Vagina (tissue), 2 donors: ENCODE results near the gene STXBP5. TPM values are rescaled to one million over a fixed set of nuclear protein-coding genes. Genes with fewer than 3 reads are reported as not detected.

ENCODE experiments used
- DNase-seq, 2 donors: peaks; one replicate each; pipeline ENCODE4 v3.0.0-alpha.2; 2017; ENCODE audit errors: extremely low spot score in 2 of 2
- H3K27ac ChIP-seq: fragments of 200-600 bp; sonication (generic); one replicate; pipeline ENCODE4 v1.5.1; 2019
- H3K27me3 ChIP-seq: fragments of 200-600 bp; sonication (generic); one replicate; pipeline ENCODE4 v1.5.1; 2019
- H3K36me3 ChIP-seq, 2 donors: fragments of 200-600 bp; sonication (generic); one replicate each; pipeline ENCODE4 v1.5.1; 2017 to 2019
- H3K4me1 ChIP-seq: fragments of 200-600 bp; sonication (generic); one replicate; pipeline ENCODE4 v1.5.1; 2019
- H3K4me3 ChIP-seq, 2 donors: fragments of 200-600 bp; sonication (generic); 1 replicate in 1 of 2; 2 replicates in 1 of 2; pipeline ENCODE4 v1.5.1; 2016 to 2019
- H3K9me3 ChIP-seq: fragments of 200-600 bp; sonication (generic); one replicate; pipeline ENCODE4 v1.5.1; 2019
- CTCF ChIP-seq, 3 experiments: fragments of 450-650 bp in 2 of 3; fragments of 200-600 bp in 1 of 3; sonication (generic) in 1 of 3; IDR thresholded peaks; one replicate each; pipeline ENCODE4 v1.5.1; 2017 to 2019; ENCODE audit warnings: antibody characterized with exemption in 3 of 3, mild to moderate bottlenecking in 2 of 3, moderate library complexity in 2 of 3
- POLR2A ChIP-seq, 2 donors: fragments of 450-650 bp; IDR thresholded peaks; one replicate each; pipeline ENCODE4 v1.6.1; 2017; ENCODE audit warnings: antibody characterized with exemption in 2 of 2, mild to moderate bottlenecking in 2 of 2, moderate library complexity in 2 of 2
- POLR2AphosphoS5 ChIP-seq, 2 donors: sonication (generic); formaldehyde crosslinking; IDR thresholded peaks; one replicate each; pipeline ENCODE4 v1.9.0; 2017; ENCODE audit warnings: antibody characterized with exemption in 2 of 2, mild to moderate bottlenecking in 2 of 2, low read depth in 1 of 2; ENCODE audit not compliant: insufficient read depth in 1 of 2
- intact Hi-C: fragments of 100-400 bp; cut with DNase I; formaldehyde crosslinking; loops from one replicate; pipeline ENCODE4 v1.15.1; 2023
- total RNA-seq: library from RNA; depleted of rRNA; stranded (reverse); fragments of >200 nt; gene quantifications from one replicate; pipeline ENCODE4 v1.2.3, GENCODE V29; 2016

Gene STXBP5
- total RNA-seq, 1 donor from 2014 or later, result 33.9 TPM

GRCh38 chr6:147238164-147238563 is 33.9 kb downstream of the STXBP5 start:
- Histone ChIP-seq H3K27ac (no peak overlapping the region), H3K4me1 (no peaks in the 10 kb centered on the region), H3K36me3 (peaks cover 0 to 29% of the 10 kb centered on the region in 2 donors), H3K9me3 (no peaks in the 10 kb centered on the region), H3K27me3 (no peaks in the 10 kb centered on the region), H3K4me3 (no peak overlapping the region)
- DNase-seq, result no peak
- intact Hi-C loops, result loop anchor here (10.0 kb wide), 1 partner anchor 153 kb away; no protein-coding TSS in a partner anchor
- TF ChIP-seq POLR2AphosphoS5 (IDR thresholded peaks at IDR 0.05; ENCODE audit: insufficient read depth in 1 of 2, low read depth in 1 of 2), result no peak

GRCh38 chr6:147238906-147239305 is 34.7 kb downstream of the STXBP5 start:
- Histone ChIP-seq H3K4me1 (no peaks in the 10 kb centered on the region), H3K4me3 (no peak overlapping the region), H3K27ac (no peak overlapping the region), H3K27me3 (no peaks in the 10 kb centered on the region), H3K36me3 (peaks cover 0 to 29% of the 10 kb centered on the region in 2 donors), H3K9me3 (no peaks in the 10 kb centered on the region)
- intact Hi-C loops, result loop anchor here (10.0 kb wide), 1 partner anchor 154 kb away; no protein-coding TSS in a partner anchor
- TF ChIP-seq POLR2A (IDR thresholded peaks at IDR 0.05) (no peak), POLR2AphosphoS5 (IDR thresholded peaks at IDR 0.05; ENCODE audit: insufficient read depth in 1 of 2, low read depth in 1 of 2) (no peak), CTCF (IDR thresholded peaks at IDR 0.05) (no peak)
- no peak for DNase-seq

GRCh38 chr6:147244832-147245231 is 40.6 kb downstream of the STXBP5 start:
- Histone ChIP-seq H3K27me3 (no peaks in the 10 kb centered on the region), H3K27ac (no peak overlapping the region), H3K4me3 (no peak overlapping the region), H3K36me3 (peaks cover 0 to 13% of the 10 kb centered on the region in 2 donors), H3K9me3 (no peaks in the 10 kb centered on the region), H3K4me1 (no peaks in the 10 kb centered on the region)
- TF ChIP-seq POLR2AphosphoS5 (IDR thresholded peaks at IDR 0.05; ENCODE audit: insufficient read depth in 1 of 2, low read depth in 1 of 2) (no peak), POLR2A (IDR thresholded peaks at IDR 0.05) (no peak), CTCF (IDR thresholded peaks at IDR 0.05) (no peak)
- intact Hi-C loops, result no loop called here
- no peak for DNase-seq

- TF ChIP-seq CTCF (IDR thresholded peaks at IDR 0.05) (no peak), POLR2A (IDR thresholded peaks at IDR 0.05) (no peak), POLR2AphosphoS5 (IDR thresholded peaks at IDR 0.05; ENCODE audit: insufficient read depth in 1 of 2, low read depth in 1 of 2) (no peak)
Observed at GRCh38 chr6:147245693-147246092, 41.5 kb downstream of the STXBP5 start.

GRCh38 chr6:147246853-147247635 is 42.8 kb downstream of the STXBP5 start:
- H3K4me1 ChIP-seq, result no peaks in the 10 kb centered on the region
- peaks cover 0 to 25% of the 10 kb centered on the region in 2 donors for H3K36me3 ChIP-seq
- H3K9me3 ChIP-seq, result no peaks in the 10 kb centered on the region
- H3K27me3 ChIP-seq, result no peaks in the 10 kb centered on the region
- intact Hi-C loops, result no loop called here
- no peak overlapping the region for H3K4me3 ChIP-seq
- no peak overlapping the region for H3K27ac ChIP-seq
- no peak for DNase-seq
- TF ChIP-seq CTCF (IDR thresholded peaks at IDR 0.05), result no peak
- TF ChIP-seq POLR2A (IDR thresholded peaks at IDR 0.05), result no peak
- TF ChIP-seq POLR2AphosphoS5 (IDR thresholded peaks at IDR 0.05; ENCODE audit: insufficient read depth in 1 of 2, low read depth in 1 of 2), result no peak

More at GRCh38 chr6:147245693-147246092, 41.5 kb downstream of the STXBP5 start:
- no peak overlapping the region for H3K27ac ChIP-seq
- H3K4me3 ChIP-seq, result no peak overlapping the region
- no peaks in the 10 kb centered on the region for H3K4me1 ChIP-seq
- intact Hi-C loops, result no loop called here
- no peak for DNase-seq
- no peaks in the 10 kb centered on the region for H3K9me3 ChIP-seq
- H3K27me3 ChIP-seq, result no peaks in the 10 kb centered on the region
- peaks cover 0 to 18% of the 10 kb centered on the region in 2 donors for H3K36me3 ChIP-seq
